DMS153 treated with DMSO at 0.1 percent for 48 hours (cell line): ENCODE results near the gene XRCC2.
A peak's percentile ranks its signal among the peaks of the same experiment; 100 is the strongest.
"Not testable (repeated sequence)": the region's sequence is repeated elsewhere in the genome, so short reads cannot be mapped to it uniquely, and the experiment has no call there.

Experiments
- DNase-seq: peaks from one replicate; lab custom pipeline; 2025; ENCODE audit not compliant: unreplicated experiment; lab: John Stamatoyannopoulos, UW

The XRCC2 gene

GRCh38 chr7:152675759-152676636, at the start of gene XRCC2:
Gene XRCC2, minus strand, starts transcription at chr7:152676141. Its CDS starts 62 bp downstream, at chr7:152676079.
- peak; percentile 81 for DNase-seq

DNA sequence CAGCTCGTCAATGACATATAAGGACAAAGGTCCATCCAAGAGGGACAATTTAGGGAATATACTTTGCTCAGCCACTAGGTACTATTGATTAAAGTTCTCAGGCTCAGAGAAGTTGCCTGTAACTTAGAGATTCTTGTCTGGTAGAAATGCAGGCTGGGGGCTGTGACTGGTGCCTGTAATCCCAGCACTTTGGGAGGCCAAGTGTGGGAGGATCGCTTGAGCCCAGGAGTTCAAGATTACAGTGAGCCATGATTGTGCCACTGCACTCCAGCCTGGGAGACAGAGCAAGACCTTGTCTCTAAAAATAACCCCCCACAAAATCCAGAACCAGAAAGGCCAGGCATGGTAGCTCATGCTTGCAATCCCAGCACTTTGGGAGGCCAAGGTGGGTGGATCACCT, 47.4 kb upstream of the XRCC2 start:
- DNase-seq: no peak

- DNase-seq: not testable (repeated sequence)
Measured at GRCh38 chr7:152712412-152713042, 36.6 kb upstream of the XRCC2 start.

DNA sequence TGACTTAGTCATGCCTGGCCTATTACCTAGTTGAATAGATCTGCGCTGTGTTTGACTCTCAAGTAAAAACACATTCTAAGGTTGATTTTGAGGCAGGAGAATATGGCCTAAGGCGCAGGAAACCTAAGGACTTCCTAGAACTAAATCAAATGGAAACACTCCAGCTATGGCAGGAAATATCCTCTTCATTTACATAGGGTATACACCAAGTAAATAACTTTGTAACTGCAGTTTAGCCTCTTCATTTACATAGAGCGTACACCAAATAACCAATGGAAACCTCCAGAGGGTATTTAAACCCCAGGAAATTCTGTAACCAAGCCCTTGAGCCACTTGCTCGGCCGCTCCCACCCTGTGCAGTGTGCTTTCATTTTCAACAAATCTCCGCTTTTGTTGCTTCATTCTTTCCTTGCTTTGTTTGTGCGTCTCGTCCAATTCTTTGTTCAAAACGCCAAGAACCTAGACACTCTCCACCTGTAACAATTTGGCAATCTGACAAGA, 35.6 kb upstream of the XRCC2 start:
- DNase-seq: no peak

DNA sequence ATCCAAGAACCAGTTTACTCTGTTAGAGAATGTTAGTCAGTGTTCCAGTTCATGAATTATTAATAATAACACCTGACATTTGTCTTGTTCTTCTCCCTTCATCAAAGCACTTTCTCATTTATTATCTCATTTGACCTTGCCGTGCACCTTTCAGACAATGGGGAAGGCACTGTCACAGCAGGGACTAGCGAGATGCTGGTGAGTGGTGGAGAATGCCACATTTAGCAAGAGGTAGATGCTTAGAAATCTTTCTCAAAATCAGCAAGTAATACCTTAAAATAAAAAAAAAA, 34.2 kb upstream of the XRCC2 start:
- DNase-seq: no peak

DNA sequence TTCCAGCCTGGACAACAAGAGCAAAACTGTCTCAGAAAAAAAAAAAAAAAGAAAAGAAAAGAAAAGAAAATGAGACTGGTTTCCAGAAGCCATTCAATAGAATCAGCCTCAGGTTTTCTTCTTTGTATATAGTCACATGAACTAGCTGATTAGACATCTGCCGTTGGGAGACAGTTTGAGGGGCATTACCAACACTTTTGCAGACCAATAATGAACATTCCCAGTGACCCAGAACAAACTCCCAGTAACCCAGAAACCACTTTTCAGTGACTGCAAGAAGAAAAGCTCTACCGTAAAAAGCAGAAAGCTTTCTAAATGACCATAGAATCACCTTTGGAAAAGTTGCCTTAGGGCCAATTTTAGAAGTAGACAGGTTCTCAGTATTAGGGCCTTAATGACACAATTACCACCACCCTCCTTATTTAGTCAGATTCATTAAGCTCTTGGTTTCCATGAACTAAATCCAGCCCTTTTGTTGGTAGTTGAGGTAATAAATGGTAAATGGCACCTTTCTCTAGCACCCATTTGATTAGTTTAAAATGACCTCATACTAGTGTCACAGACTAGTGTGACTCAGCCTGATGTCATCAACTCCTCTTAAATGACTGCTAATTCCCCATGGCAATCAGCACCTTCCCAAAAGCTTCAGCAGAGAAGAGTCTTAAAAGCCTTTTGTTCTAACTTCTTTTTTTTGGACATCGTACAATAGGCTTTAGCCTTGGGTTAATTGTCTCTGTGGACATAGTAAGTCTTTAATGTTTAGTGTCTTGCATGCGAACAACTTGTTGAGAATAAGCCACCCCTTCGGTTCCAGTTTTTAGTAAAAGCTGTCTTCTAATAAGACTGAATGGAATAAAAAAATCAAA, 33.6 kb upstream of the XRCC2 start:
- no peak for DNase-seq

DNA sequence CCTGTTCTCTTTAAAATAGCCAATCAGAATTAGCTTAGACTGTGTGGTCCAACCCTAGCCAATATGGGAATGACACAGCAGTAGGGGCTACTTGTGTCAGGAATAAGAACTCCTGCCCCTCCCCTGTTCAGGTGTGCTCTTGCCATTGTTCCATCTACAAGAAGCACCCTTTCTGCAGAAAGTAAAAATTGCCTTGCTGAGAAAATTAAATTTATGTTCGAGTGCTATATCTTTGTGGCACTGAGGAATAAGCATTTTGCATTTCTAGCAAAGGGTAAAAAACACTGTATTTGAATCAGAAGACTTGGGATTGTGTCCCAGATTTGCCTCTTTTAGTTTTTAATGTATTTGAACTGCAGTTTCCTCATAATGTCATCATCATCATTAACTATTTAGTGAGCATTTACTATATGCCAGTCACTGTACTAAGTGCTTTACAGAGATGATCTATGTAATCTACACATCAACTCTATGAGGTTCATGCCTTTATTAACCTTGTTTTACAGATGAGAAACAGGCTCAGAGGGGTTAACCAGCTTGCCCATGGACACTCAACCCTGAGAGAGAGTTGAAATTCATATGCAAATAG, 28.9 kb upstream of the XRCC2 start:
- DNase-seq: no peak

DNA sequence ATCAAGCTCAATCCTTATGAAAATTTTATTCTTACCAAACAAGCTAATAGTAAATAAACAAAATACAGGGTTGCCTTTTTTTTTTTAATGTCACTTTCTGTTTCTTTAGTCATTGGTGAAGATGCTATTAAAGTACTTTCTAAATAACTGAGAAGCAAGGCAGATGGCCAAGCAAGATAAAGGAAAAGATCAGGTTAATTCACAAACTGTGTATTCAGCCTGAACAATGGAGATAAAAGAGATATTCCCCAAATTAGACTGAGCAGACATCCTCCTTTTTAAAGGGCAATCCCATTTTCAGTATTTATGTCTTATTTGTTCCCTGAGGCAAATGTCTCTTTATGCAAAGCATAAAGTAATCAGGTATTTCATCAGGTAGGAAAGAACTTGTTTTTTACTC, 23.1 kb upstream of the XRCC2 start:
- DNase-seq: no peak

DNA sequence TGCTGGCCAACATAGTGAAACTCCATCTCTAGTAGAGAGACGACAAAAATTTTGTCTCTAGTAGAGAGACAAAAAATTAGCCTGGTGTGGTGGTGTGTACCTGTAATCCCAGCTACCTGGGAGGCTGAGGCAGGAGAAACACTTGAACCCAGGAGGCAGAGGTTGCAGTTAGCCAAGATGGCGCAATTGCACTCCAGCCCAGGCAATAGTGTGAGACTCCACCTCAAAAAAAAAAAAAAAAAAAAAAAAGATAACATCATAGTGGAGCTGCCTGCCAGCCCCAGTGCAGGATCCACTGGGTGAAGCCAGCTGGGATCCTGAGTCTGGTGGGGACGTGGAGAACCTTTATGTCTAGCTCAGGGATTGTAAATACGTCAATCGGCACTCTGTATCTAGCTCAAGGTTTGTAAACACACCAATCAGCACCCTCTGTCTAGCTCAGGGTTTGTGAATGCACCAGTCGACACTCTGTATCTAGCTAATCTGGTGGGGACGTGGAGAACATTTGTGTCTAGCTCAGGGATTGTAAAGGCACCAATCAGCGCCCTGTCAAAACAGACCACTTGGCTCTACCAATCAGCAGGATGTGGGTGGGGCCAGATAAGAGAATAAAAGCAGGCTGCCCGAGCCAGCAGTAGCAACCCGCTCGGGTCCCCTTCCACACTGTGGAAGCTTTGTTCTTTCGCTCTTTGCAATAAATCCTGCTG, 21.5 kb upstream of the XRCC2 start:
- not testable (repeated sequence) for DNase-seq

- not testable (repeated sequence) for DNase-seq
Measured at GRCh38 chr7:152692196-152692595, 16.3 kb upstream of the XRCC2 start.

DNA sequence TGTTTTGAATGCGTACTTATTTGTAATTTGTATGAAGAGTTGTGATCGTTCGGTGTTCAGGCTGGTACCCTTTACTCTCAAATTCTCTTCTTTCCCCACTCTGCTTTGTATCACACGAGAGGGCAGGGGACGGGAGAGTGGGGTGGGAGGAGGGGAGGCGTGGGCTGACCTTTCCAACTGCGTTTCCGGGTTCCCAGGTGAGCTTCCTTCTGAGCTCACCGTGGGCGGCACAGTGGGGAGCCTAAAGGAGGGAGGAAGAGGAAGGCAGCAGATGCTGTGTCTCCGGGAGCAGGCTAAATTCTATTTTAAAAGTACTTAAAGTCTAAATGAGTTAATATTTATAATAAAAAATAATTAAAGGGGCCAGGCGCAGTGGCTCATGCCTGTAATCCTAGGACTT, 7.4 kb upstream of the XRCC2 start:
- no peak for DNase-seq

DNA sequence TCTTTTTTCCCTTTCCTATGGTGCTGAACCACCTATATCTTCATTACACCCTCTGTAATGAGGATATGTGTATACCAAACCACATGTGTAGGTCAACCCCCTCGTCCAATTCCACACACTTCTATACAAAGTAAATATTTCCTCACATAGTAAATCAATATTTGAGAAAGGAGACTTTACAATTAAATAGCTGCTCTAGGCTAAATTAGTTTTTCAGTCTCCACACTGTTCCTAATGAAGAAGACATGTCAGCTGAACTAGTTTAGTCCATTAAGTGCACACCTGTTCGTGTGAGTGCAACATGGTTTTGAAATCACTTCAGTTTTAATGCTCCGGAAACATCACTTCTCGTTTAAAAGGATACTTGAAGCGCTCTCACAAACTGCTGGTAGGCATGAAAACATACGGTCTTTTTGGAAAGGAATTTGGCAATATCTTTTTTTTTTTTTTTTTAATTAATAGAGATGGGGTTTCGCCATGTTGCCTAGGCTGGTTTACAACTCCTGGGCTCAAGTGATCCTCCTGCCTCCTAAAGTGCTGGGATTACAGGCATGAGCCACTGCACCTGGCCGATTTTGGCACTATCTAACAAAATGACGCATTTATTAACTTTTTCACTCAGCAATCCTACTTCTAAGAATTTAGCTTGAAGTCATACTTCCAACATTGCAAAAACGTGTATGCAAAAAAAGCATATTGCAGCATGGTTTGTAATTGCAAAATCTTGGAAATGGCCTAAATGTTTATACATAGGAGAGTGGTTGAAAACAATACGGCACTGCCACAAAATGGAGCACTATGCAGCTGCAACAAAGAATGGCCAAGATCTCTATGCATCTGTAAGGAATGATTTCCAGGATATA, 2.1 kb upstream of the XRCC2 start:
- DNase-seq: peak; percentile 94

DNA sequence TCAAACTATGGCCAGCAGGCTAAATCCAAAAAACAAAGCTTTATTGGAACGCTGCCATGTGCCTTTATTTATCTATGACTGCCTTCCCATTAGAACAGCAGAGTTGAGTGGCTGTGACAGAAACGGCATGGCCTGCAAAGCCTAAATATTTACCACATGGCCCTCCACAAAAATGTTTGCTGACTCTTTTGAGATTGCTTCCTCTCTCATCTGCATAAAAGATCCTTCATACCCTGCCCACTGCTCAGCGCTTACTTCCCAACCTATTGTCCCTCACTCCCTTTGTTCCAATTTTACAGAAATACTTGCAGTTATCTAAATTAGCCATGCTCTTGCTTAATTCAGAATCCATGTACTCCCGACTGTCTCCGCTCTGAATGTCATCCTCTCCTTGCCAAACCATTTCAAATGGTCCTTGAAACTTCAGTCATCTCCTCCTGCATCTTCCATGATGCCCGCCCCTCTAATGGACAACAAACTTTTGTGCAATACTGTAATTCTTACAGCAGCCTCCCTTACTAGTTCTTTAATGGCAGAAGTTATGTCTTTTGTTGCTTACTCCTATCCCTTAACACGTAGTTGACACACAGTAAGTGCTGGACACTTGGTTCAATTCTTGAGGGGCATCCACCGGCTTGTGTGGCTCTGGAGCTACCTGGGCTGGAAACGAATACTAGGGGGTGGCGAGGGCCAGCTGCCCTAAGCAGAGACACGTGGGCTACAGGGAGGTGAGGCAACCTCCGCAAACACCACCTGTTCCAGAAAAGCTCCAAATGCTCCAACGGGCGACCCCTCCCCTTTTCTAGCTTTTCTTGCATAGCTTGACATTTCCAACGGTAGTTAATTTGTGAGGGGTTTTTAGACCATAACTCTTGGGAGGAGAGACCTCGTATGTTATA, 832 bp downstream of the XRCC2 start:
- peak; percentile 66 for DNase-seq

DNA sequence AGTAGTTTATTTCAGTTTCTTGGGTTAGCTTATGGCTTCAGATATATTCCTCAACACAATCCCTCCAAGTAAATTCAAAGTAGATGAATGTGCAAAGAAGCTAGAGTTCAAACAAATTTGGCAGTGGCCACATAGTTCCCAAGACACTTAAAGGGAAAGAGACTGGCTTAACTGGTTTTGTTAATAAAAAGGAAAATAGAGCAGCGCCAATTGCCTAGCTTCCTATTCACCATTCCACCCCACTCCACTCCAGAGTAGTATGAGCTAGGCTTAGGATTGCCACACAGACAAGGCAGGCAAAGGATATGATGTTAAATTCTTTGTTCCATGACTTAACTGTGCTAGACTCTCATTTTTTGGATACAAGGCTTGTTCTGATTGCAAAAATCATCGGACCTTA, 2.0 kb downstream of the XRCC2 start:
- DNase-seq: no peak

DNA sequence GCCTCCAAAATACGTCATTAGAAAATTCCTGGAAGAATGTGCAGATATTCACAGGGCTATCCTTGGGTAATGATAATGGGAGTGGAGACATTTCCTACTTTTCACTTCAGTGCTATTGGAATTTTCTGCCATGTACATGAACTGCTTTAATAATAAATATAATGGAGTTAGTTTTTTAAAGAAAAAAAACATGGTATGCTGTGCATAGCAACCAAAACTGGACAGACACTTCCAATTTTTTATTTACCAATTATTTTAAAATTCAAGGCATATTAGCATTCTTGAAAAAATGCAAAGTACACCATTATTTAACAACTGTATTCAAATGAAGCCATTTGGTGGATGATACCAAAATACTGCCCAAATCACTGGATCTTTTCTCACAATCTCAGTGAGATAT, 3.3 kb downstream of the XRCC2 start:
- DNase-seq: no peak

DNA sequence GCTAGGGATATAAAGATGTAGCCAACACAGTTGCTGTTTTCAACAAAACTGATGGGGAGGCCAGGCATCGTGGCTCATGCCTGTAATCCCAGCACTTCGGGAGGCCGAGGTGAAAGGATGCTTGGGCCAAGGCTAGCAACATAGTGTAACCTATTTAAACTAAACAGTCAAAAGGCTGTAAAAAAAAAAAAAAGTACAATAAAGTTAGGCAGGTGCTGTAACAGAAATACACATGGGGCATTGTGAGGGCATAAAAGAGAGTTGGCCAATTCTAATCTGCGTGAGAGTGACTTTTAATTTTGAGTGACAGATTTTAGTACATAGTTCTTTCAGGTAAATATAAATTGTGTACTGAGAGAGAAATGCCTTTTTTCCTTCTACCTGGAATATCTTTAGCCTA, 6.2 kb downstream of the XRCC2 start:
- no peak for DNase-seq

GRCh38 chr7:152668975-152669374, 7.0 kb downstream of the XRCC2 start:
- no peak for DNase-seq

- no peak for DNase-seq
Measured at GRCh38 chr7:152667958-152668357, 8.0 kb downstream of the XRCC2 start.

DNA sequence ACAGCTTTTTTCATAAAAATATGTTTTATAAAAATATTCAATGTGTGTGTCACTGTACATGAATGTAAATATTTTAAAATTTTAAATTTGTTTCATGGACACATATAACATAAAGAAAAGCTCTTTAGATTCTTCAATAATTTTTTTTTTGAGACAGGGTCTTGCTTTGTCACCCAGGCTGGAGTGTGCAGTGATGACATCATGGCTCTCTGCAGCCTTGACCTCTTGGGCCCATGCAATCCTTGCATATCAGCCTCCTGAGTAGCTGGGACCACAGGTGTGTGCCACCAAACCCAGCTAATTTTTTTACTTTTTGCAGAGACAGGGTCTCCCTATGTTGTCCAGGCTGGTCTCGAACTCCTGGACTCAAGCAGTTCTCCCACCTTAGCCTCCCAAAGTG, 9.9 kb downstream of the XRCC2 start:
- DNase-seq: no peak
